Tibial nerve (tissue), 4 donors: ENCODE results near the gene ZBTB21.

ENCODE experiments used
- EP300 ChIP-seq, 2 donors: sonication (generic); formaldehyde crosslinking; IDR thresholded peaks; one replicate each; pipeline ENCODE4 v1.6.1; 2017; ENCODE audit warnings: antibody characterized with exemption in 2 of 2, mild to moderate bottlenecking in 1 of 2
- POLR2A ChIP-seq, 2 donors: fragments of 450-650 bp; IDR thresholded peaks; one replicate each; pipeline ENCODE4 v1.6.1; 2017; ENCODE audit warnings: antibody characterized with exemption in 2 of 2, mild to moderate bottlenecking in 2 of 2, moderate library complexity in 2 of 2
- TF ChIP-seq, protein P1 (sequence below), 5 experiments: fragments of 200-600 bp in 3 of 5; fragments of 450-650 bp in 2 of 5; sonication (generic) in 3 of 5; IDR thresholded peaks; one replicate each; pipeline ENCODE4 v1.5.1; 2016 to 2019; ENCODE audit warnings: antibody characterized with exemption in 5 of 5, mild to moderate bottlenecking in 3 of 5, moderate library complexity in 2 of 5

DNA sequence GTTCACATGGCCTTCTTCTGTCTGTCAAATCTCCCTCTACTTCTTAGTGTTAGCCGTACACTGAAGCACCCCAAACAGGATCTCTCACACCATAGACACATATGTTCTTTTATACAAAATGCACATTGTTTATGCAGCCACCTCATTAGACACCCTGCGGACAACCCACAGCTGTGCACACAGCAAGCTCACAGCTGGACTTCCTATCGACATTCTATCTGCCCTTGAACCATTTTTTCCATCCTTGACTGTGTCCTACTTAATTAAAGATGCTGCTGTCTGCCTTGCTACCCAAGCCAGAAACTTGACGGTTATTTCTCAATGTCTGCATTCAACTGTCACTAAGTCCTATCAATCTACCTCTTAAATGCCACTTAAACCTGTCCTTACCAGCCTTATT, 3.2 kb upstream of the ZBTB21 start:
- TF ChIP-seq POLR2A (IDR thresholded peaks at IDR 0.05) (no peak), EP300 (IDR thresholded peaks at IDR 0.05) (no peak)
- TF ChIP-seq, protein P1, sequence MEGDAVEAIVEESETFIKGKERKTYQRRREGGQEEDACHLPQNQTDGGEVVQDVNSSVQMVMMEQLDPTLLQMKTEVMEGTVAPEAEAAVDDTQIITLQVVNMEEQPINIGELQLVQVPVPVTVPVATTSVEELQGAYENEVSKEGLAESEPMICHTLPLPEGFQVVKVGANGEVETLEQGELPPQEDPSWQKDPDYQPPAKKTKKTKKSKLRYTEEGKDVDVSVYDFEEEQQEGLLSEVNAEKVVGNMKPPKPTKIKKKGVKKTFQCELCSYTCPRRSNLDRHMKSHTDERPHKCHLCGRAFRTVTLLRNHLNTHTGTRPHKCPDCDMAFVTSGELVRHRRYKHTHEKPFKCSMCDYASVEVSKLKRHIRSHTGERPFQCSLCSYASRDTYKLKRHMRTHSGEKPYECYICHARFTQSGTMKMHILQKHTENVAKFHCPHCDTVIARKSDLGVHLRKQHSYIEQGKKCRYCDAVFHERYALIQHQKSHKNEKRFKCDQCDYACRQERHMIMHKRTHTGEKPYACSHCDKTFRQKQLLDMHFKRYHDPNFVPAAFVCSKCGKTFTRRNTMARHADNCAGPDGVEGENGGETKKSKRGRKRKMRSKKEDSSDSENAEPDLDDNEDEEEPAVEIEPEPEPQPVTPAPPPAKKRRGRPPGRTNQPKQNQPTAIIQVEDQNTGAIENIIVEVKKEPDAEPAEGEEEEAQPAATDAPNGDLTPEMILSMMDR (IDR thresholded peaks at IDR 0.05) = no peak
